ENCODE data around the gene FARP2. TPM values are rescaled to one million over a fixed set of nuclear protein-coding genes. Genes with fewer than 3 reads are reported as not detected.

The FARP2 gene
- total and polyA plus RNA-seq, 10 of the 15 experiments (the other 5 are each of a cell fraction or from before 2014, with no cell fraction given), result 5.5 to 67.5 (median 36.8) TPM

DNA sequence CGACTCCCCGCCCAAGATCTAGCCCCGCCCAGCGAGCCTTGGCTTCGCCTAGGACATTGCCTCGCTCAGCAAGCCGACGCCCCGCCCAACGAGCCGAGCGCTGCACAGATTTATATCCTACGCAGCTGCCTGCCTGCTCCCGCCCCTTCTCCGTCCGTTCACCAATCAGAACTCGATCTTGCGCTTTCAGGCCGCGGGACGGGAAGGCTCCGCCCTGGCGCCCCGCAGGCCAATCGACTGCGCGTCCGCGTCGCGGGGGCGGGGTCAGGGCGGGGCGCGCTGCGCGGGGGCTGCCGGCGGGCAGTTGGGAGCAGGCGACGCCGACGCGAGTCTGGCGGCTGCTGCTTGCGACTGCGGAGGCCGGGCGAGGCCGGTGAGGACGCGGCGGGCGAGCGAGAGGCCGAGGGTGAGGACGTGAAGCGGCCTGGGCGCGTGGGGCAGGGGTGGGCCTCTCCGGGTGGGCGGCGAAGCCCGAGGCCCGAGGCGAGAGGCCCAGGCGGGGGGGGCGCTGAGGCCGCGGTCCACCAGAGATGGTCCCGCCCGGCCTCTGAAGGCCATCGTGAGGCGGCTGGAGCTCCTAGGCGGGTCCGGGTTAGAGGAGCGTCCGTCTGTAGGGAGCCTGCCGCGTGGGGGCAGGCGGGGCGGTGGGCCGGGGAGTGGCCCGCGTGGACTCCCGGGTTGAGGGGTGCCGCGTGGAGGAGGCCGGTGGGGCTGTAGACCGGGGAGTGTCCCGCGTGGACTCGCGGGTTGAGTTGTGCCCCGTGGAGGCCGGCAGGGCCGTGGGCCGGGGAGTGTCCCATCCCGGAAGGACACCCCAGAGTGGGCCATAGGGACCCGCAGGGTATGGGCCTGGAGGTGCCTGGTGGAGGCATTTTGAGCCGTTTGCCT is at the start of gene FARP2 (continued):
- TF ChIP-seq, protein P1, sequence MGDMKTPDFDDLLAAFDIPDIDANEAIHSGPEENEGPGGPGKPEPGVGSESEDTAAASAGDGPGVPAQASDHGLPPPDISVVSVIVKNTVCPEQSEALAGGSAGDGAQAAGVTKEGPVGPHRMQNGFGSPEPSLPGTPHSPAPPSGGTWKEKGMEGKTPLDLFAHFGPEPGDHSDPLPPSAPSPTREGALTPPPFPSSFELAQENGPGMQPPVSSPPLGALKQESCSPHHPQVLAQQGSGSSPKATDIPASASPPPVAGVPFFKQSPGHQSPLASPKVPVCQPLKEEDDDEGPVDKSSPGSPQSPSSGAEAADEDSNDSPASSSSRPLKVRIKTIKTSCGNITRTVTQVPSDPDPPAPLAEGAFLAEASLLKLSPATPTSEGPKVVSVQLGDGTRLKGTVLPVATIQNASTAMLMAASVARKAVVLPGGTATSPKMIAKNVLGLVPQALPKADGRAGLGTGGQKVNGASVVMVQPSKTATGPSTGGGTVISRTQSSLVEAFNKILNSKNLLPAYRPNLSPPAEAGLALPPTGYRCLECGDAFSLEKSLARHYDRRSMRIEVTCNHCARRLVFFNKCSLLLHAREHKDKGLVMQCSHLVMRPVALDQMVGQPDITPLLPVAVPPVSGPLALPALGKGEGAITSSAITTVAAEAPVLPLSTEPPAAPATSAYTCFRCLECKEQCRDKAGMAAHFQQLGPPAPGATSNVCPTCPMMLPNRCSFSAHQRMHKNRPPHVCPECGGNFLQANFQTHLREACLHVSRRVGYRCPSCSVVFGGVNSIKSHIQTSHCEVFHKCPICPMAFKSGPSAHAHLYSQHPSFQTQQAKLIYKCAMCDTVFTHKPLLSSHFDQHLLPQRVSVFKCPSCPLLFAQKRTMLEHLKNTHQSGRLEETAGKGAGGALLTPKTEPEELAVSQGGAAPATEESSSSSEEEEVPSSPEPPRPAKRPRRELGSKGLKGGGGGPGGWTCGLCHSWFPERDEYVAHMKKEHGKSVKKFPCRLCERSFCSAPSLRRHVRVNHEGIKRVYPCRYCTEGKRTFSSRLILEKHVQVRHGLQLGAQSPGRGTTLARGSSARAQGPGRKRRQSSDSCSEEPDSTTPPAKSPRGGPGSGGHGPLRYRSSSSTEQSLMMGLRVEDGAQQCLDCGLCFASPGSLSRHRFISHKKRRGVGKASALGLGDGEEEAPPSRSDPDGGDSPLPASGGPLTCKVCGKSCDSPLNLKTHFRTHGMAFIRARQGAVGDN (IDR thresholded peaks at IDR 0.05), result peak; percentile 68
- TF ChIP-seq GATAD2B (conservative IDR thresholded peaks at IDR 0.05; ENCODE audit: low read depth) (peak; percentile 32; the same call in 1 of the 2 replicates), DPF2 (IDR thresholded peaks at IDR 0.05) (0 out of 2 replicates have a peak, but pooled peaks have one; percentile 44), KAT2A (conservative IDR thresholded peaks at IDR 0.05; ENCODE audit: control insufficient read depth, low read depth, low read length) (no peak), ZSCAN29 (IDR thresholded peaks at IDR 0.05) (0 out of 2 replicates have a peak, but pooled peaks have one; percentile 43), POU2F2 (IDR thresholded peaks at IDR 0.05; ENCODE audit: borderline replicate concordance, low read depth, low read length) (peak; percentile 73; the same call in 2 of the 3 replicates), NFYB (IDR thresholded peaks at IDR 0.05; ENCODE audit: insufficient read depth, low read depth, low read length) (peak; percentile 53; the same call in 1 of the 2 replicates), CREB1 (IDR thresholded peaks at IDR 0.05; ENCODE audit: low read depth) (peak; percentile 69), TARDBP (IDR thresholded peaks at IDR 0.05; ENCODE audit: borderline replicate concordance) (no peak), BHLHE40 (IDR thresholded peaks at IDR 0.05; ENCODE audit: borderline replicate concordance in 1 of 2, low read depth in 2 of 2, low read length in 1 of 2) (peak in 1 of 2 experiments; percentile 64; a peak in 1 of 4 replicates), TCF12 (IDR thresholded peaks at IDR 0.05; ENCODE audit: low read depth, low read length) (peak; percentile 9; the same call in 1 of the 2 replicates), SMAD1 (IDR thresholded peaks at IDR 0.05; ENCODE audit: low read depth, partially characterized antibody) (no peak), MXI1 (IDR thresholded peaks at IDR 0.05; ENCODE audit: low read depth, low read length) (0 out of 2 replicates have a peak, but pooled peaks have one; percentile 19), NRF1 (conservative IDR thresholded peaks at IDR 0.05; ENCODE audit: low read depth, low read length) (peak; percentile 28; the same call in 1 of the 2 replicates), SP1 (IDR thresholded peaks at IDR 0.05; ENCODE audit: low read depth, low read length) (peak; percentile 54)
- TF ChIP-seq, protein P2, sequence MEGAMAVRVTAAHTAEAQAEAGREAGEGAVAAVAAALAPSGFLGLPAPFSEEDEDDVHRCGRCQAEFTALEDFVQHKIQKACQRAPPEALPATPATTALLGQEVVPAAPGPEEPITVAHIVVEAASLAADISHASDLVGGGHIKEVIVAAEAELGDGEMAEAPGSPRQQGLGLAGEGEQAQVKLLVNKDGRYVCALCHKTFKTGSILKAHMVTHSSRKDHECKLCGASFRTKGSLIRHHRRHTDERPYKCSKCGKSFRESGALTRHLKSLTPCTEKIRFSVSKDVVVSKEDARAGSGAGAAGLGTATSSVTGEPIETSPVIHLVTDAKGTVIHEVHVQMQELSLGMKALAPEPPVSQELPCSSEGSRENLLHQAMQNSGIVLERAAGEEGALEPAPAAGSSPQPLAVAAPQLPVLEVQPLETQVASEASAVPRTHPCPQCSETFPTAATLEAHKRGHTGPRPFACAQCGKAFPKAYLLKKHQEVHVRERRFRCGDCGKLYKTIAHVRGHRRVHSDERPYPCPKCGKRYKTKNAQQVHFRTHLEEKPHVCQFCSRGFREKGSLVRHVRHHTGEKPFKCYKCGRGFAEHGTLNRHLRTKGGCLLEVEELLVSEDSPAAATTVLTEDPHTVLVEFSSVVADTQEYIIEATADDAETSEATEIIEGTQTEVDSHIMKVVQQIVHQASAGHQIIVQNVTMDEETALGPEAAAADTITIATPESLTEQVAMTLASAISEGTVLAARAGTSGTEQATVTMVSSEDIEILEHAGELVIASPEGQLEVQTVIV (IDR thresholded peaks at IDR 0.05; ENCODE audit: borderline replicate concordance, partially characterized antibody), result no peak
- TF ChIP-seq, protein P3, sequence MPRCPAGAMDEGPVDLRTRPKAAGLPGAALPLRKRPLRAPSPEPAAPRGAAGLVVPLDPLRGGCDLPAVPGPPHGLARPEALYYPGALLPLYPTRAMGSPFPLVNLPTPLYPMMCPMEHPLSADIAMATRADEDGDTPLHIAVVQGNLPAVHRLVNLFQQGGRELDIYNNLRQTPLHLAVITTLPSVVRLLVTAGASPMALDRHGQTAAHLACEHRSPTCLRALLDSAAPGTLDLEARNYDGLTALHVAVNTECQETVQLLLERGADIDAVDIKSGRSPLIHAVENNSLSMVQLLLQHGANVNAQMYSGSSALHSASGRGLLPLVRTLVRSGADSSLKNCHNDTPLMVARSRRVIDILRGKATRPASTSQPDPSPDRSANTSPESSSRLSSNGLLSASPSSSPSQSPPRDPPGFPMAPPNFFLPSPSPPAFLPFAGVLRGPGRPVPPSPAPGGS (IDR thresholded peaks at IDR 0.05; ENCODE audit: borderline replicate concordance, insufficient read depth, low read depth, low read length, poor library complexity, severe bottlenecking), result no peak
- TF ChIP-seq, protein P4, sequence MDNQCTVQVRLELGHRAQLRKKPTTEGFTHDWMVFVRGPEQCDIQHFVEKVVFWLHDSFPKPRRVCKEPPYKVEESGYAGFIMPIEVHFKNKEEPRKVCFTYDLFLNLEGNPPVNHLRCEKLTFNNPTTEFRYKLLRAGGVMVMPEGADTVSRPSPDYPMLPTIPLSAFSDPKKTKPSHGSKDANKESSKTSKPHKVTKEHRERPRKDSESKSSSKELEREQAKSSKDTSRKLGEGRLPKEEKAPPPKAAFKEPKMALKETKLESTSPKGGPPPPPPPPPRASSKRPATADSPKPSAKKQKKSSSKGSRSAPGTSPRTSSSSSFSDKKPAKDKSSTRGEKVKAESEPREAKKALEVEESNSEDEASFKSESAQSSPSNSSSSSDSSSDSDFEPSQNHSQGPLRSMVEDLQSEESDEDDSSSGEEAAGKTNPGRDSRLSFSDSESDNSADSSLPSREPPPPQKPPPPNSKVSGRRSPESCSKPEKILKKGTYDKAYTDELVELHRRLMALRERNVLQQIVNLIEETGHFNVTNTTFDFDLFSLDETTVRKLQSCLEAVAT (IDR thresholded peaks at IDR 0.05), result no peak

All from GM12878 (cell line).